ENCODE results near the gene CLTC.
A peak's percentile ranks its signal among the peaks of the same experiment; 100 is the strongest.
"Not testable (repeated sequence)": the region's sequence is repeated elsewhere in the genome, so short reads cannot be mapped to it uniquely, and the experiment has no call there.

The CLTC gene

DNA sequence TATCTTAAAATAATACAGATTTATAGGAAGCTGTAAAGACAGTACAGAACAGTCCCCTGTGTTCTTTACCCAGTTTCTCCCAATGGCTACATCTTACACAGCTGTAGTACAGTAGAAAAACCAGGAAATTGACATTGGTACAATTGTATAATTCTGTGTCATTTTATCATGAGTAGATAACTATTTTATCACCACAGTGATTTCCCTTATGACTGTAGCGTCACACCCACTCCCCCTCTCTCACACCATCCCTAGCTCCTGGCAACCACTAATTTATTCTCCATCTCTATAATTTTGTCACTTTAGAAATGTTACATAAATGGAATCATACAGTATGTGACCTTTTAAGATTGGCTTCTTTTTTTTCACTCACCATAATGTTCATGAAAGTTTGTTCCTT lies 30.9 kb downstream of the CLTC start:
- Histone ChIP-seq H3K9me3 (ENCODE audit: control insufficient read depth, insufficient read depth, low read depth, low read length) (no peaks in the 10 kb centered on the region), H3K27ac (ENCODE audit: low read depth, low read length) (no peak overlapping the region), H3K36me3 (ENCODE audit: control insufficient read depth, insufficient read depth, low read length) (peaks cover 93% of the 10 kb centered on the region), H3K9ac (ENCODE audit: low read length) (no peak overlapping the region), H3K4me1 (ENCODE audit: control insufficient read depth, insufficient read depth, low read length) (no peaks in the 10 kb centered on the region), H3K4me3 (ENCODE audit: low read depth, low read length) (no peak overlapping the region), H3K27me3 (ENCODE audit: control insufficient read depth, insufficient read depth, low read length) (no peaks in the 10 kb centered on the region)

DNA sequence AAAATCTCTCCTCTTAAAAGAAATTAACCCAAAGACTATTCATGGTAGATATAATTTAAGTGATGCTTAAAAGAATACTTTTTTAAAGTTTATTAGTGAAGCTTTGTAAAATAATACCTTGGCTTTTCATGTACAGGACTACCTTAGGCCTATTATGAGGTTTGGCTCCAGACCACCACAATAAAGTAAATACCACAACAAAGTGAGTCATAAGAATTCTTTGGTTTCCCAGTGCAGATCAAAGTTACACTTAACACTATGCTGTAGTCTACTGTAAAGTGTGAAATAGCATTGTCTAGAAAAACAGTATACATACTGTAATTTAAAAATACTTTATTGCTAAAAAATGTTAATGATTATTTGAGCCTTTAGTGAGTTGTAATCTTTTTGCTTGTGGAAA lies 31.7 kb downstream of the CLTC start:
- H3K27ac ChIP-seq (ENCODE audit: low read depth, low read length) = no peak overlapping the region
- no peak overlapping the region for H3K9ac ChIP-seq (ENCODE audit: low read length)
- no peaks in the 10 kb centered on the region for H3K4me1 ChIP-seq (ENCODE audit: control insufficient read depth, insufficient read depth, low read length)
- no peak overlapping the region for H3K4me3 ChIP-seq (ENCODE audit: low read depth, low read length)
- H3K9me3 ChIP-seq (ENCODE audit: control insufficient read depth, insufficient read depth, low read depth, low read length) = no peaks in the 10 kb centered on the region
- H3K36me3 ChIP-seq (ENCODE audit: control insufficient read depth, insufficient read depth, low read length) = peaks cover 94% of the 10 kb centered on the region
- no peaks in the 10 kb centered on the region for H3K27me3 ChIP-seq (ENCODE audit: control insufficient read depth, insufficient read depth, low read length)

DNA sequence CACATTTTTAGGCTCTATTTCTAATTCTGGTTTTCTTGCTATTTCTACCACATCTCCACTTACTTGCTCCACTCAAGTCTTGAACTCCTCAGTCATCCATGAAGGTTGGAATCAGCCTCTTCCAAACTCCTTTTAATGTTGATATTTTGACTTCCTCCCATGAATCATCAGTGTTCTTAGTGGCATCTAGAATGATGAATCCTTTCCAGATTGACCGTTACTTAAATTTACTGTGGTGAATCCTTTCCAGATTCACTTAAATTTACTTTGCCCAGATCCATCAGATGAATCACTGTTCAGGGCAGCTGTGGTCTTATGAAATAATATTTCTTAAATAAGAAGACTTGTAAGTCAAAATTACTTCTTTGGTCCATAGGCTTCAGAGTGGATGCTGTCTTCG lies 32.4 kb downstream of the CLTC start:
- no peak overlapping the region for H3K27ac ChIP-seq (ENCODE audit: low read depth, low read length)
- H3K9ac ChIP-seq (ENCODE audit: low read length) = no peak overlapping the region
- peaks cover 95% of the 10 kb centered on the region for H3K36me3 ChIP-seq (ENCODE audit: control insufficient read depth, insufficient read depth, low read length)
- no peaks in the 10 kb centered on the region for H3K27me3 ChIP-seq (ENCODE audit: control insufficient read depth, insufficient read depth, low read length)
- H3K9me3 ChIP-seq (ENCODE audit: control insufficient read depth, insufficient read depth, low read depth, low read length) = no peaks in the 10 kb centered on the region
- no peak overlapping the region for H3K4me3 ChIP-seq (ENCODE audit: low read depth, low read length)
- no peaks in the 10 kb centered on the region for H3K4me1 ChIP-seq (ENCODE audit: control insufficient read depth, insufficient read depth, low read length)

DNA sequence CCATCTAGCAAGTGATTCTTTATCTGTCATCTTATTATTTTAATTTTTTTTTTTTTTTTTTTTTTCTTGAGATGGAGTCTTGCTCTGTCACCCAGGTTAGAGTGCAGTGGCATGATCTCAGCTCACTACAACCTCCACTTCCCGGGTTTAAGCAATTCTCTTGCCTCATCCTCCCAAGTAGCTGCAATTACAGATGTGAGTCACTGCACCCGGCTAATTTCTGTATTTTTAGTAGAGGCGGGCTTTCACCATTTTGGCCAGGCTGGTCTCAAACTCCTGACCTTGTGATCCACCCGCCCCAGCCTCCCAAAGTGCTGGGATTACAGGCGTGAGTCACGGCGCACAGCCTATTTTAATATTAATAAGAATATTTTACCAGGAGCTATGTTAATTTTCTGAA lies 36.9 kb downstream of the CLTC start:
- not testable (repeated sequence) for H3K4me1 ChIP-seq (ENCODE audit: control insufficient read depth, insufficient read depth, low read length); H3K27me3 ChIP-seq (ENCODE audit: control insufficient read depth, insufficient read depth, low read length); H3K9me3 ChIP-seq (ENCODE audit: control insufficient read depth, insufficient read depth, low read depth, low read length); H3K27ac ChIP-seq (ENCODE audit: low read depth, low read length); H3K4me3 ChIP-seq (ENCODE audit: low read depth, low read length); H3K9ac ChIP-seq (ENCODE audit: low read length)
- peaks cover 91% of the 10 kb centered on the region for H3K36me3 ChIP-seq (ENCODE audit: control insufficient read depth, insufficient read depth, low read length)

DNA sequence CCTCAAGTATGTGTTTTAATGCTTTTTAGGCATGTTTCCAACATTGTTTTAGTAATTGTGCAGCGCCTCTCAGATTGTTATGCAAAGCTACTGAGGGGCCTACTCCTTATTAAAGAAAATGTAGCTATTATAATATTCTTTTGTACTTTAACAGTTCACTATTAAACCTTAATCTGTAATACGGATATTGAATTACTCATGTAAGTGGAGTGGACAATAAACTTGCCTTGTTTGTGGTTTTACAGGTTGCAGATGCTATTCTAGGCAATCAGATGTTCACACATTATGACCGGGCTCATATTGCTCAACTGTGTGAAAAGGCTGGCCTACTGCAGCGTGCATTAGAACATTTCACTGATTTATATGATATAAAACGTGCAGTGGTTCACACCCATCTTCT lies 46.5 kb downstream of the CLTC start:
- peaks cover 97% of the 10 kb centered on the region for H3K36me3 ChIP-seq (ENCODE audit: control insufficient read depth, insufficient read depth, low read length)

DNA sequence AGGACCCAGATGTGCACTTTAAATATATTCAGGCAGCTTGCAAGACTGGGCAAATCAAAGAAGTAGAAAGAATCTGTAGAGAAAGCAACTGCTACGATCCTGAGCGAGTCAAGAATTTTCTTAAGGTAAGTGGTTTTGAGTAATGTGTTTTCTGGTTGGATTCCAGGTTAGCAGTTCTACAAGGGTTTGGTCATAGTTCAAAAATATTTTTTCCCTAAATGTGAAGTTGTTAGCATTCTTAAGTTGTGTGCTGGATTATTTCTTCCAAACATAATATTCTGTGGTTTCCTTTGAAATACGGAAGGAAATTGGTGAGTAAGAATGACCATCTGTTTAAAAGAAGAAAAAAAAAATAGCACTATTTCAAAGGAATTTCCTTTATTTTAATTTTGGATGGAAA lies 49.1 kb downstream of the CLTC start:
- no peaks in the 10 kb centered on the region for H3K4me1 ChIP-seq (ENCODE audit: control insufficient read depth, insufficient read depth, low read length)
- H3K27me3 ChIP-seq (ENCODE audit: control insufficient read depth, insufficient read depth, low read length) = no peaks in the 10 kb centered on the region
- no peaks in the 10 kb centered on the region for H3K9me3 ChIP-seq (ENCODE audit: control insufficient read depth, insufficient read depth, low read depth, low read length)
- H3K27ac ChIP-seq (ENCODE audit: low read depth, low read length) = no peak overlapping the region
- H3K9ac ChIP-seq (ENCODE audit: low read length) = no peak overlapping the region
- peaks cover 95% of the 10 kb centered on the region for H3K36me3 ChIP-seq (ENCODE audit: control insufficient read depth, insufficient read depth, low read length)
- H3K4me3 ChIP-seq (ENCODE audit: low read depth, low read length) = no peak overlapping the region

More for the DNA sequence above, 46.5 kb downstream of the CLTC start:
- Histone ChIP-seq H3K9me3 (ENCODE audit: control insufficient read depth, insufficient read depth, low read depth, low read length) (no peaks in the 10 kb centered on the region), H3K4me1 (ENCODE audit: control insufficient read depth, insufficient read depth, low read length) (no peaks in the 10 kb centered on the region), H3K27me3 (ENCODE audit: control insufficient read depth, insufficient read depth, low read length) (no peaks in the 10 kb centered on the region), H3K9ac (ENCODE audit: low read length) (no peak overlapping the region), H3K27ac (ENCODE audit: low read depth, low read length) (no peak overlapping the region), H3K4me3 (ENCODE audit: low read depth, low read length) (no peak overlapping the region)

DNA sequence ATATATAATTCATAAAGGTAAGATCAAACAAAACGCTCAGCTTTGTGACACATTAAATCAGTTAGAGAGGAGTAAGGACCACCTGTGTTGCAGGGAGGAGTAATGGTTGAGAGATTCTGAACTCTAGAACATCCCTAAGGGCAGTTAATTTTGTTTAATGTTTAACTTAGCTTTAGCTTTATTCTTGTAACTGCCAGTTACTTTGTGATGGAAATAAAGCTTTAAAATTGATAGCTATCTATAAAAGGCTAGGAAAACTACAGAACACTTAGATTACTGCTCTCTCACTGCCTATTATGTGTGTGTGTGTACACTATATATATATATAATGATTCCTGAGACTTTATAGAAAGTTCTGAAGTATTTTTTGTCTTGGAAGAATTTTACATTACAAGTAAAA lies 49.7 kb downstream of the CLTC start:
- Histone ChIP-seq H3K27me3 (ENCODE audit: control insufficient read depth, insufficient read depth, low read length) (no peaks in the 10 kb centered on the region), H3K27ac (ENCODE audit: low read depth, low read length) (no peak overlapping the region), H3K9me3 (ENCODE audit: control insufficient read depth, insufficient read depth, low read depth, low read length) (no peaks in the 10 kb centered on the region), H3K36me3 (ENCODE audit: control insufficient read depth, insufficient read depth, low read length) (peaks cover 95% of the 10 kb centered on the region), H3K4me3 (ENCODE audit: low read depth, low read length) (no peak overlapping the region), H3K9ac (ENCODE audit: low read length) (no peak overlapping the region), H3K4me1 (ENCODE audit: control insufficient read depth, insufficient read depth, low read length) (no peaks in the 10 kb centered on the region)

DNA sequence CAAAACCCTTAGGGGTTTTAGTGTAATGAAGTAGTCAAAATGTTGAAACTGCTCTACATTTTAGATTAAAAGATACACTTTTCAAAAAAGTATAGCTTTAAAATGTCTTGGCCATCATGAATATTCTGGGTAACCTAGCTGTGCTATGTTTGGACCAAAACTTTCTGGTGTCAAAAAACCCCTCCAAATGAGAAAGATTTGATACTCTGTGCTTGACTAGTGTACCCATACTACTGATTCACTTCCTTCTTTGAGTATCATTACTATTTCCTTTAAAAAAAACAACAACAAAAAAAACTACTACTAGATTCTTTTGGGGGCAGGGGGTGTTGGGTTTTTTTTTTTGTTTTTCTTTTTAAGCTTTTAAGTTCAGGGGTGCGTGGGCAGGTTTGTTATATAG lies 50.2 kb downstream of the CLTC start:
- Histone ChIP-seq H3K27me3 (ENCODE audit: control insufficient read depth, insufficient read depth, low read length) (no peaks in the 10 kb centered on the region), H3K27ac (ENCODE audit: low read depth, low read length) (no peak overlapping the region)

DNA sequence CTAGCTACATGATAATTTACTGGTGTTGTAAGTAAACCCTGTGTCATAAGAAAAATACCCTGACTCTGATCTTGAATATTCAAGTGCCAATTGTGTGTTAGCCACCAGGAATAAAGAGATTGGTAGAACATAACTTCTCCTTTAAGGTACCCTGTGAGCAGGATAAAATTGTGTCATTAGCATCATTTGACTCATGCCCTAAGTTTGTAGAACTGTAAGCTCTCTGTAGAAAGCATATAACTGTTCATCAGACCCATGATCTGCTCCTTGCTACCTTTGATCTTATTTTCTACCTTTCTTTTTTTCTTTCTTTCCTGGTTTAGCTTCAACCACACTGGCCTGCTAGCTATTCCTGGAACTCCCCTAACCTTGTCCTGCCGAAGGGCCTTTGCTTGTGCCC lies 51.7 kb downstream of the CLTC start:
- H3K27ac ChIP-seq (ENCODE audit: low read depth, low read length) = no peak overlapping the region
- H3K4me1 ChIP-seq (ENCODE audit: control insufficient read depth, insufficient read depth, low read length) = no peaks in the 10 kb centered on the region
- H3K36me3 ChIP-seq (ENCODE audit: control insufficient read depth, insufficient read depth, low read length) = peaks cover 96% of the 10 kb centered on the region
- H3K9ac ChIP-seq (ENCODE audit: low read length) = no peak overlapping the region
- no peaks in the 10 kb centered on the region for H3K9me3 ChIP-seq (ENCODE audit: control insufficient read depth, insufficient read depth, low read depth, low read length)
- H3K27me3 ChIP-seq (ENCODE audit: control insufficient read depth, insufficient read depth, low read length) = no peaks in the 10 kb centered on the region
- H3K4me3 ChIP-seq (ENCODE audit: low read depth, low read length) = no peak overlapping the region

More for the DNA sequence above, 50.2 kb downstream of the CLTC start:
- H3K4me3 ChIP-seq (ENCODE audit: low read depth, low read length) = no peak overlapping the region
- peaks cover 95% of the 10 kb centered on the region for H3K36me3 ChIP-seq (ENCODE audit: control insufficient read depth, insufficient read depth, low read length)
- H3K4me1 ChIP-seq (ENCODE audit: control insufficient read depth, insufficient read depth, low read length) = no peaks in the 10 kb centered on the region
- H3K9ac ChIP-seq (ENCODE audit: low read length) = no peak overlapping the region
- H3K9me3 ChIP-seq (ENCODE audit: control insufficient read depth, insufficient read depth, low read depth, low read length) = no peaks in the 10 kb centered on the region

DNA sequence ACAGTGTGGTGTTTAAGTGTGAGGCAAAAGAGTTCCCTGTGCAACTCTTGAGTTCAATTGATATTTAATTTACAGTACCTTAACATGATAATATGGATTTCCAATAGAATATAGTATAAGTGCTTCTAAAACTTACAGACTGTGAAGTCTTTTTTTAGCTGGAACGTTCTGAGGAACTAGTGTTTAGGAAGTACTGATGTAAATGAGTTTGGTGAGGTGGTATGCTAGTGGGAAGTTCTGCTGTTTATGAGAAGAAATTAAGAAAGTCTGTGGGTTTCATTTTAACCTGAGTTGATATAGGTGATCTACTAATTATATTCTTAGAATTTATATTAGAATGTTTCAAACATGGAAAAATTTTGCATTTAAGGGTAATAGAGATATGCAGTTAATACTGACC lies 55.5 kb downstream of the CLTC start:
- H3K9me3 ChIP-seq (ENCODE audit: control insufficient read depth, insufficient read depth, low read depth, low read length) = no peaks in the 10 kb centered on the region
- no peaks in the 10 kb centered on the region for H3K4me1 ChIP-seq (ENCODE audit: control insufficient read depth, insufficient read depth, low read length)
- peaks cover 94% of the 10 kb centered on the region for H3K36me3 ChIP-seq (ENCODE audit: control insufficient read depth, insufficient read depth, low read length)
- H3K27me3 ChIP-seq (ENCODE audit: control insufficient read depth, insufficient read depth, low read length) = no peaks in the 10 kb centered on the region
- peak overlapping the region; percentile 26; the same call in 1 of the 2 replicates for H3K27ac ChIP-seq (ENCODE audit: low read depth, low read length)
- no peak overlapping the region for H3K9ac ChIP-seq (ENCODE audit: low read length)
- H3K4me3 ChIP-seq (ENCODE audit: low read depth, low read length) = no peak overlapping the region

DNA sequence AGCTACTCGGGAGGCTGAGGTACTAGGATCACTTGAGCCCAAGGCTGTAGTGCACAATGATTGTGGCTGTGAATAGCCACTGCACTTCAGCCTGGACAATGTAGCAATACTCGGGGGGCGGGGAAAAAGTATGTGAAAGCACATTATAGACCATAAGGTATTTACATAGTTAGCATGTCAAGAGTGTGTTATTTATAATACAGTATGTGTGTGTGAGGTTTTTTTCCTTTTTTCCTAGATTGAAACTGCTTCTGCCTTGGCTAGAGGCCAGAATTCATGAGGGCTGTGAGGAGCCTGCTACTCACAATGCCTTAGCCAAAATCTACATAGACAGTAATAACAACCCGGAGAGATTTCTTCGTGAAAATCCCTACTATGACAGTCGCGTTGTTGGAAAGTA lies 57.0 kb downstream of the CLTC start:
- Histone ChIP-seq H3K9ac (ENCODE audit: low read length) (no peak overlapping the region), H3K4me3 (ENCODE audit: low read depth, low read length) (no peak overlapping the region), H3K36me3 (ENCODE audit: control insufficient read depth, insufficient read depth, low read length) (peaks cover 94% of the 10 kb centered on the region), H3K27me3 (ENCODE audit: control insufficient read depth, insufficient read depth, low read length) (no peaks in the 10 kb centered on the region), H3K9me3 (ENCODE audit: control insufficient read depth, insufficient read depth, low read depth, low read length) (no peaks in the 10 kb centered on the region), H3K27ac (ENCODE audit: low read depth, low read length) (no peak overlapping the region), H3K4me1 (ENCODE audit: control insufficient read depth, insufficient read depth, low read length) (no peaks in the 10 kb centered on the region)

DNA sequence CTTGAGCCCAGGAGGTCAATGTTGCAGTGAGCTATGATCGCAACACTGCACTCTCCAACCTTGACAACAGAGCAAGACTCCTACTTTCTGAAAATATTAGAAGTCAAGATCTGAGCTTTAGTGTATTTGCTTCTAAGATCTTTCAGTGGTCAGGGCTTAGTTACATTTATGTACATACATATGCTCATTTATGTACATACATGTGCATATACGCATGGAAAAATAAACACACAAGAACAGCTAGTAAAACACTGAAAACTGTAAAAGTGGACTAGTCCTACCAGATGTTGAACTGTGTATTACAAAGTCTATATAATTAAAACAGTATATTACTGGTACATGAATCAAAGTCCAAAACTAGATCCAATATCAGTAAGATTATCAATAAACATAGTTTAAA lies 59.2 kb downstream of the CLTC start:
- Histone ChIP-seq H3K27me3 (ENCODE audit: control insufficient read depth, insufficient read depth, low read length) (no peaks in the 10 kb centered on the region), H3K36me3 (ENCODE audit: control insufficient read depth, insufficient read depth, low read length) (peaks cover 98% of the 10 kb centered on the region), H3K9ac (ENCODE audit: low read length) (no peak overlapping the region), H3K4me3 (ENCODE audit: low read depth, low read length) (no peak overlapping the region), H3K9me3 (ENCODE audit: control insufficient read depth, insufficient read depth, low read depth, low read length) (no peaks in the 10 kb centered on the region), H3K27ac (ENCODE audit: low read depth, low read length) (no peak overlapping the region), H3K4me1 (ENCODE audit: control insufficient read depth, insufficient read depth, low read length) (no peaks in the 10 kb centered on the region)

Measured in HUES6 (cell line).